GM19351 (cell line): ENCODE results near the gene DLGAP5.

Experiments
- ATAC-seq: cut with Tn5 transposase; IDR thresholded peaks from one replicate; pipeline ENCODE4 v1.9.1; 2021; ENCODE audit warnings: mild to moderate bottlenecking, moderate library complexity; ENCODE audit not compliant: unreplicated experiment

DLGAP5 gene

GRCh38 chr14:55130196-55130550 lies 61.2 kb downstream of the DLGAP5 start:
- no peak for ATAC-seq

- peak; percentile 70 for ATAC-seq
Measured at GRCh38 chr14:55129428-55130195, 61.8 kb downstream of the DLGAP5 start.

DNA sequence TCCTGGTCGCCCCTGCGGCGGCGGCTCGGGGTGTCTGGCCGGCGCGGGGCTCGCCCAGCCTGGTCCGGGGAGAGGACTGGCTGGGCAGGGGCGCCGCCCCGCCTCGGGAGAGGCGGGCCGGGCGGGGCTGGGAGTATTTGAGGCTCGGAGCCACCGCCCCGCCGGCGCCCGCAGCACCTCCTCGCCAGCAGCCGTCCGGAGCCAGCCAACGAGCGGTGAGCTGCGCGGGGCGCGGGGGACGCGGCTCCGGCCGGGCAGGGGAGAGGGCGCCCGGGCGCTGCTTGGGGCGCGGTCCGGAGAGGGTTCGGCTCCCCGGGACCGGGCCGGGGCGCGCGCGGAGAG lies 62.3 kb downstream of the DLGAP5 start, which contains the start of gene LGALS3:
Gene LGALS3, plus strand, starts transcription at position 167 of the 342 bp plus-strand sequence. CDS start 8,122 bp downstream, outside the sequence.
- peak; percentile 63 for ATAC-seq

DNA sequence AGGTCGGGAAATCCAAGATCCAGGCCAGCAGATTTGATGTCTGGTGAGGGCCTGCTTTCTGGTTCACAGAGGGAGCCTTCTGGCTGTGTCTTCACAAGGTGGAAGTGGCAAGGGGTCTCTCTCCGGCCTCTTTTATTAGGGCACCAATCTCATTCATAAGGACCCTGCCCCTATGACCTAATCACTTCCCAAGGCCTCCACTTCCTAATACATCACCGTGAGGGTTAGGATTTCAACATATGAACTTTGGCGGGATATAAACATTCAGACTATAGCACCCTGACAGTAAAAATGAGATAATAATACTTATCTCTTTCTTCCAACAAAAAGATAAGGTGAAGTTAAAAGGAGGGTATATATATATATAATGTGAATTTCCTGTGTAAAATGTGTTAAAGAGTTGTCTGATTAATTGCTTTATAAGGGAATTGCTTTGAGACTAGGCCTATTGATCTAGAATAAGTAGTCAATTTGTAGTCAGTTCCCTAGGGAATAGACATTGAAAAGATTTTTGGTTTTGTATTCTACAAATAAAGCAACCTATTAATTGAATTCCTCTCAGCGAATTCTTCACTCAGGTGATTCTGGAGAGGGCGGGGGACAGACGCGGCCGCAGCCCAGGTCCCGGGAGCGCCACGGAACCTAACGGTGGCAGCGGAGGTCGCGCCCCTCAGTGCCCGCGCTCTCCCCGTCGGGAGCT lies 62.8 kb downstream of the DLGAP5 start:
- no peak for ATAC-seq

DNA sequence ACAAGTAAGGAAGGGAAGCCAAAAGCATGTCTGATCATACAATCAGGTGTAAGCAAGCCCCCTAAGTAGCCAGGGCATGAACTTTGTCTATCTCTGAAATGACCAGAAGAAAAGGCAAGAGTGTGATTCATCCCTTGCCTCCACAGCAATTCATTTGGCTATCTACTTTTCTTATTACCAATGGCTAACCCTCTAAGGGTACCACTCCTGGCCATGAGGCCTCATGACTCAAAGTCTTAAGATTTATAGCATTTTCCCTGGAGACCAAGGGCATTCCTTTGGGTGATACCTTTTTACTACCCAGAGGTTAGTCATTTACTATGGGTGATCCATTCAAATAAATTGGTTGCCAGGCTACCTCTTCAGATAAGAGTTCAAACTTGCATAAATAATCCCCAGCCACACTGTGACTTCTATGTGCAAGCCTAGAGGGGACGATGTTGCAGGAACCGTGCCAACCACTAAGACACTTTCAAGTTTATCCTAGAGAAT lies 63.9 kb downstream of the DLGAP5 start:
- ATAC-seq: no peak

DNA sequence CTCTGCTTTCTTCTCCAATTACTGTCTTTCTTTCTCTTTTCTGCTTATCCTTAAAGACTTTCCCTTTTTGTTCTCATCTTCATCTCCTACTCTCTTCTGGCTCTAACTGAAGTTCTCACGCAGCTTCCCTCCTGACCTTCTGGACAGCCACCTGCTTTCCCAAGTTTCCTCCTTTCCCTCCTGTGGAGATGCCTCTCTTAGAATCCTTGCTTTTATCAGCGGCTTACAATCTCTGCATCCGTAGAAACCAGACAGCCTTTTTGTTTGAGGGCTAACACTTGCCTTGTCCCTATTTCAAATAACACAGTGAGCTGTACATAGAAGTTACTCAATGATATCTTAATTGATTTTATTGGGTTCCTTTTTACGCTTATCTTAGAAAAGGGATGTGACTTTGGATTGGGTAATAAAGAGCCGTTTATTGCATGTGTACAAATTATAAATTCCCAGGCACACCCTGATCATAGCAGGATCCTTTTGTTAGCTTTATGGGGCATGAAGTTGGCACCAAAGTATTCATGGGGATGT lies 64.4 kb downstream of the DLGAP5 start:
- no peak for ATAC-seq

DNA sequence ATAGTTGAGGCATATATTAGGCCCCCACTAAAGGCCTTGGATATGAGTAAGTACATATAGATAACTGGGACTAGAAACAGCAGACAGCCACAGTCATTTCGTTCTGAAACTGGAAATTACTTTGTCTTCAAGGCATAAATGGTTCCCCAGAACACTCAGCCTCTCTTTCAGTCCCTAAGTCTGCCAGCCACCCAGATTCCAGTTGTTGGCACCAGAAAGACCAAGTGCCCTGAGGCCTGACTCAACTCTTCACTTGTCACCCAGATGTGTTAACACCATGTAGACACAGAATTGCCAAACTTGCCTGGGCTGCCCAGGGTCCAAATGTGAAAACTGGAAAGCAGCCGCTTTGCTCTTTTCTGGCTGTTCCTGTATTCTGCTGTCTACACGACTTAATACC lies 65.4 kb downstream of the DLGAP5 start:
- no peak for ATAC-seq

- no peak for ATAC-seq
Measured at GRCh38 chr14:55125403-55125802, 66.0 kb downstream of the DLGAP5 start.

GRCh38 chr14:55124774-55125386 lies 66.5 kb downstream of the DLGAP5 start:
- no peak for ATAC-seq

GRCh38 chr14:55123852-55124639 lies 67.3 kb downstream of the DLGAP5 start:
- ATAC-seq: no peak

DNA sequence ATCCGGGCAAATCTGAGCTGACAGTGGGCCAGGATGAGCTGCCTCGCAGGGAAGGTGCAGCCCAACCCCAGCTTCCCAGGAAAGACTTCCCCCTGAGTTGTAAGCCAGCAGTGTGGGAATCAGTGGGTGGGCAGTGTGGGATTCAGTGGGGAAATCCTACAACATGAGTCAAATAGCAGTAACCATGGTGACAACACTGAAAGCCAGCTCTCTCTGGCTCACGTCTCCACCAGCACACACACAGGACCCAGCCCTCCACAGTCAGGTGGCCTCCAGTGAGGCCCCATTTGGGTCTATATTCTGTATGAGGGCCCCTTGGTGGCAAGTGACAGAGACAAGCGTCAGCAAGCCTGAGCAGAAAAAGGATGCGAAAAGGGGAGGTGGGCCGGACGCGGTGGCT lies 68.3 kb downstream of the DLGAP5 start:
- ATAC-seq: no peak

- ATAC-seq: no peak
Measured at GRCh38 chr14:55122440-55122986, 68.9 kb downstream of the DLGAP5 start.

GRCh38 chr14:55121628-55122439 lies 69.6 kb downstream of the DLGAP5 start:
- ATAC-seq: no peak

DNA sequence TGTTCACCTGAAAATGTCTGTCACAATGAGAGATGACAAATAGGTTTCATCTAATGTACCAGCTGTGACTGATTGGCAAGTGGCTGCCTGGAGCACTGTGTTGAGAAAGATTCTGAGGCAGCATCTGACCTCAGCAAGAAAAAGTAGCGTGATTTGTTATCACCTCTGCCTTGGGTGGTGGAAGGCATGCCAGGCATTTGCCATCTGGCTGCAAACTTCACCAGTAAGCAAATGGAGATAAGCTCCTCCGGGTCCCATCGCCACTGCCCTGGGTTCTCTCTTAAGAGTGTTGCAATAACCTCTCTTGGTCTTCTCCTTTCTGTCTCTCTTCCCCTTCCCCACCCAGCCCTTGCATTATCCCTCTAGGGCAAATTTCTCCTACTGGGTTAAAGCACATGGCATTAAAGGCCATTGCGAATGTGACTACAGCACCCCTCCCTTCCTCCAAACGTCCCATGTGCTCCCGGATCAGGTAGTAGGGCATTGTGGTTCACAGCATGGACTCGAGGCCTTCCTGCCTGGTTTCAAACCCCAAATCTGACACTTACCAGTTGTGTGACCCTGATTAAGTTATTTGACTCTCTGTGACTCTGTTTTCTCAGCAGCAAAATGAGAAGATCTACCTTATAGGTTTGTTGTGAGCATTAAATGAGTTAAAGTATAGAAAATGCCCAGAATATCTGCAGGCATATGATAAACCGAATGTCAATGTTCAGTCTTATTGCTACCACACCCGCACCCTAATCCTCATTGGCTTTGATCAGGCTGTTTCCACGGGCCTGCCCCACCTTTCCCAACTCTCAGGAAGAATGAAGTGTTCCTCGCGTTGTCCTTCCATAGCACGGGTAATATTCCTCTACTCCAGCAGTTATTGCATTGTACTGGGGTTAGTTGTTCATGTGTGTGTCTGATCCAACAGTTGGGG lies 70.6 kb downstream of the DLGAP5 start:
- no peak for ATAC-seq

DNA sequence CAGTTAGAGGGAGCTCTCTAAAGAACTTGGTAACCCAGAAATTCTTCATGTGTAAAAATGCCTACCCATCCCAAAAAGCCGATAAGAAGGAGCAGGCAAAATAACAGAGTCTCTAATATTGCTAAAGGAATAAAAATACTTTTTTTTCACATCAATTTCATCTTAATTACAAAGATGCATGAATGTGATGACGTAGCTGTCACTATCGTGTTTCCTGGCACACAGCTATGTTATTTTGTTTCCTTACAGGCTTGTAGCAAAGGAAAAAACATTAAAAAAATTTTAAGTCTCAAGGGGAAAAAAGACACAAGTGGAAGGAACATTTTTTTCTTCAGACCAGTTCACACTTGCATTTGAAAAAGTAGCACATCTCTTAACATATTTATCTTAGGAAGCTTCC lies 72.6 kb downstream of the DLGAP5 start:
- no peak for ATAC-seq

- ATAC-seq: no peak
Measured at GRCh38 chr14:55117803-55118441, 73.5 kb downstream of the DLGAP5 start.

- ATAC-seq: no peak
Measured at GRCh38 chr14:55116246-55117030, 74.9 kb downstream of the DLGAP5 start.
